ENCODE measurements around the gene WIPF3. TPM values are rescaled to one million over a fixed set of nuclear protein-coding genes. Genes with fewer than 3 reads are reported as not detected.

Gene WIPF3
- total and polyA plus RNA-seq, 10 of the 15 experiments (the other 5 are each of a cell fraction or from before 2014, with no cell fraction given): 0.03 to 0.05 TPM; not detected in 8

DNA sequence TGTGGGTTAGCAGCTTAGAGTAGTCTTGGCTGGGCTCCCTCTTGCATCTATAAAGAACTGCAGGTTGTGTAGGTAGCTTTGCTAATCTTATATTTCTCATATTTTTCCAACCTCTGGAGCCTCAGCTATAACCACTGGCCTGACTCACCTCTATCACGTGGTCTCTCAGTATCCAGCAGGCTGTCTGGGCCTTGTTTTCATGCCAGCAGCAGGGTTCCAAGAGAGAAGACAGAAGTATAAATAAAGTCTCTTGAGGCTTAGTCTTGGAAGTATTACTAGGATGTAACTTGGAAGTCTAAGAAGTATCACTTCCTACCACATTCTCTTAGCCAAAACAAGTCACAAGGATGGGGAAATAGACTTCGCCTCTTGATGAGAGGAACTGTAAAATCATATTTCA is 73.3 kb downstream of the WIPF3 start:
- ChIA-PET POLR2A (no interaction called here), SMC1A (ENCODE audit: uncharacterized antibody, unreplicated experiment) (interaction anchor here (1.0 to 3.5 kb wide), 3 partner anchors 36 to 194 kb away, joined by 3 to 28 read pairs (median 6); no protein-coding TSS in a partner anchor), RAD21 (ENCODE audit: unreplicated experiment) (interaction anchor here (1.0 to 3.6 kb wide), 2 partner anchors 183 to 195 kb away, joined by 4 to 31 read pairs; no protein-coding TSS in a partner anchor), CTCF (interaction anchor here (0.9 to 6.2 kb wide), 6 partner anchors 9 to 196 kb away, joined by 3 to 62 read pairs (median 5); no protein-coding TSS in a partner anchor)
- DNase-seq (ENCODE audit: low read depth, low spot score): no peak
- no peak overlapping the region for H3K9ac ChIP-seq (ENCODE audit: control insufficient read depth, insufficient read depth, low read length)
- no TSS peak for BruUV-seq (replicated peaks)
- intact Hi-C loops (cut with micrococcal nuclease; ENCODE audit: unreplicated experiment) (loop anchor here (5.0 kb wide), 1 partner anchor 43 kb away; no protein-coding TSS in a partner anchor), in situ Hi-C loops (cut with MboI) (loop anchor here (5.0 kb wide), 1 partner anchor 183 kb away; no protein-coding TSS in a partner anchor)
- 18% methylated on average over 2 of the region's 2 CpGs for WGBS (ENCODE audit: insufficient coverage, insufficient replicate concordance, low lambda C conversion rate, missing lambda C conversion rate)
- no peak for TF ChIP-seq BACH1 (IDR thresholded peaks at IDR 0.05; ENCODE audit: borderline replicate concordance)
- TF ChIP-seq BCL11A (IDR thresholded peaks at IDR 0.05; ENCODE audit: low read depth, low read length): no peak
- TF ChIP-seq, protein P1, sequence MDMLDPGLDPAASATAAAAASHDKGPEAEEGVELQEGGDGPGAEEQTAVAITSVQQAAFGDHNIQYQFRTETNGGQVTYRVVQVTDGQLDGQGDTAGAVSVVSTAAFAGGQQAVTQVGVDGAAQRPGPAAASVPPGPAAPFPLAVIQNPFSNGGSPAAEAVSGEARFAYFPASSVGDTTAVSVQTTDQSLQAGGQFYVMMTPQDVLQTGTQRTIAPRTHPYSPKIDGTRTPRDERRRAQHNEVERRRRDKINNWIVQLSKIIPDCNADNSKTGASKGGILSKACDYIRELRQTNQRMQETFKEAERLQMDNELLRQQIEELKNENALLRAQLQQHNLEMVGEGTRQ (IDR thresholded peaks at IDR 0.05; ENCODE audit: borderline replicate concordance, low read depth, low read length): no peak
- TF ChIP-seq, protein P2, sequence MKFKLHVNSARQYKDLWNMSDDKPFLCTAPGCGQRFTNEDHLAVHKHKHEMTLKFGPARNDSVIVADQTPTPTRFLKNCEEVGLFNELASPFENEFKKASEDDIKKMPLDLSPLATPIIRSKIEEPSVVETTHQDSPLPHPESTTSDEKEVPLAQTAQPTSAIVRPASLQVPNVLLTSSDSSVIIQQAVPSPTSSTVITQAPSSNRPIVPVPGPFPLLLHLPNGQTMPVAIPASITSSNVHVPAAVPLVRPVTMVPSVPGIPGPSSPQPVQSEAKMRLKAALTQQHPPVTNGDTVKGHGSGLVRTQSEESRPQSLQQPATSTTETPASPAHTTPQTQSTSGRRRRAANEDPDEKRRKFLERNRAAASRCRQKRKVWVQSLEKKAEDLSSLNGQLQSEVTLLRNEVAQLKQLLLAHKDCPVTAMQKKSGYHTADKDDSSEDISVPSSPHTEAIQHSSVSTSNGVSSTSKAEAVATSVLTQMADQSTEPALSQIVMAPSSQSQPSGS (IDR thresholded peaks at IDR 0.05; ENCODE audit: low read length): no peak
- TF ChIP-seq BHLHE40 (IDR thresholded peaks at IDR 0.05; ENCODE audit: borderline replicate concordance in 1 of 2, low read depth in 2 of 2, low read length in 1 of 2): no peak
- TF ChIP-seq ESRRA (IDR thresholded peaks at IDR 0.05; ENCODE audit: low read length): no peak
- no peak for TF ChIP-seq CHD4 (IDR thresholded peaks at IDR 0.05)
- H3K9me3 ChIP-seq (replicated peaks; ENCODE audit: control insufficient read depth, insufficient read depth, low read length): no peaks in the 10 kb centered on the region
- H3K4me2 ChIP-seq (ENCODE audit: control insufficient read depth, insufficient read depth): no peak overlapping the region
- H3K4me1 ChIP-seq (ENCODE audit: control insufficient read depth, insufficient read depth, low read length): no peaks in the 10 kb centered on the region
- H4K20me1 ChIP-seq (ENCODE audit: control insufficient read depth, insufficient read depth): no peaks in the 10 kb centered on the region
- H3K79me2 ChIP-seq (ENCODE audit: control insufficient read depth, insufficient read depth, low read length): no peaks in the 10 kb centered on the region
- H2AFZ ChIP-seq (ENCODE audit: control insufficient read depth, low read depth, low read length): no peak overlapping the region
- no peaks in the 10 kb centered on the region for H3K36me3 ChIP-seq (ENCODE audit: control insufficient read depth in 2 of 2, insufficient read depth in 2 of 2, low read length in 1 of 2)
- H3K4me3 ChIP-seq: no peak overlapping the region
- H3K27ac ChIP-seq (ENCODE audit: control insufficient read depth, insufficient read depth): no peak overlapping the region
- FAIRE-seq: no peak
- no peak for ATAC-seq
- no peaks in the 10 kb centered on the region; a peak in 2 of 4 replicates for H3K27me3 ChIP-seq (replicated peaks in 1 of 2; ENCODE audit: control insufficient read depth in 2 of 2, insufficient read depth in 2 of 2, low read length in 1 of 2)

All from GM12878 (cell line).